HPDE6-E6E7 (cell line): ENCODE measurements around the gene COPE.

Experiments used
- DNase-seq: peaks from one replicate; pipeline ENCODE4 v3.0.0; 2011; ENCODE audit warnings: missing footprints; ENCODE audit errors: extremely low spot score

The COPE gene

DNA sequence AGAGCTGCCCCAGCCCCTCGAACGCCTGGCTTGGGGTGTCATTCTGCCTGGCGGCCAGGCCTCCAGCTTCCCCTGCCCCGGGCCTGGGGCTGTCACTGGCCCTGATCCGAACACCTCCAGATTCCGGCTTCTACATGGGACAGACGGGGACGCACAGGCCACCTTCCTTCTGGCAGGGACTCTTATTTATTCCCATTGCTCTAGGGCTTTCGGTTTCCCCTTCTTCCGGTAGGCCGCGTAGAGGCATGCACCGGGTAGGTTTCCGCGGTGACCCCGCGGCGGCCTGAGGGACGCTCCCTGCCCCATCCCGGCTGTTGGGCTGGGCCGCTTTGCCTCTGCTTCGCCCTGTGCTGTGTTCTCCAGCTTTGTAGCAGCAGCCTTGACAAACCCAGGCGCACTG, 51.4 kb downstream of the COPE start:
- DNase-seq, result no peak

DNA sequence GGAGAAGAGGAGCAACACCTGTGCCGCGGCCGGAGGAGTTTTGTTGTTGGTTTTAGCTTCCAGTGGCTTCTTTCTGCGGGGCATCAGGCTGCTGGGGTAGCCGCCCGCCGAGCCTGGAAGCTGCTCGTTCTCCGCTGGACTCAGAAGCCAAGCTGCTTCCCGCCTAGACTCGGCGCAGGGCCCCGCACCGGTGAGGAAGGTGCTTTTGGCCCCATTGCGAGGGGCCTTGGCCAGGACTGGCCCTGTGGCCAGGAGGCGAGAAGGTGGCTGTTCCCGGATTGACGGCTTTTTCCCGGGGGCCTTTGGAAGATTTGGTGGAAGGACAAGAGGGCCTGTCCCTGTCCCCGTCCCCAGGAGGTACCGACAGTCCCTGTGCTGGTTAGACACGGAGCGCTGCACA, 52.0 kb downstream of the COPE start:
- DNase-seq, result no peak

DNA sequence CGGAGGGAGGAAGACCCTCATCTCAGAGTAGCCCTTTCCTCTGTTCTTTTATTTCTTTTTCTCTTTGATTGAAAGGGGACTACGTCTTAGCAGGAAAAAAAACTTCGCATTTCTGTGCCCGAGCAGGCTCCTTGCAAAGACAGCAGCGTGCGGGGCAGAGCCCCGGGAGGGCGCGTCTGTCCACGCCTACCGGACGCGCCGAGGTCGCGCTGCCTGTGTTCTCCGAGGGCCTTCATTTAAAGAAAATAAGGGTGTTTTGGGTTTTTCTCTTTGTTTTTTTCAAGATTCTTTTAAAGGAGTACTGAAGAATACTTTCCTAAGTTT, 52.4 kb downstream of the COPE start:
- DNase-seq, result no peak

- DNase-seq, result peak; percentile 66
Measured at GRCh38 chr19:18865973-18866799, 53.0 kb downstream of the COPE start.

DNA sequence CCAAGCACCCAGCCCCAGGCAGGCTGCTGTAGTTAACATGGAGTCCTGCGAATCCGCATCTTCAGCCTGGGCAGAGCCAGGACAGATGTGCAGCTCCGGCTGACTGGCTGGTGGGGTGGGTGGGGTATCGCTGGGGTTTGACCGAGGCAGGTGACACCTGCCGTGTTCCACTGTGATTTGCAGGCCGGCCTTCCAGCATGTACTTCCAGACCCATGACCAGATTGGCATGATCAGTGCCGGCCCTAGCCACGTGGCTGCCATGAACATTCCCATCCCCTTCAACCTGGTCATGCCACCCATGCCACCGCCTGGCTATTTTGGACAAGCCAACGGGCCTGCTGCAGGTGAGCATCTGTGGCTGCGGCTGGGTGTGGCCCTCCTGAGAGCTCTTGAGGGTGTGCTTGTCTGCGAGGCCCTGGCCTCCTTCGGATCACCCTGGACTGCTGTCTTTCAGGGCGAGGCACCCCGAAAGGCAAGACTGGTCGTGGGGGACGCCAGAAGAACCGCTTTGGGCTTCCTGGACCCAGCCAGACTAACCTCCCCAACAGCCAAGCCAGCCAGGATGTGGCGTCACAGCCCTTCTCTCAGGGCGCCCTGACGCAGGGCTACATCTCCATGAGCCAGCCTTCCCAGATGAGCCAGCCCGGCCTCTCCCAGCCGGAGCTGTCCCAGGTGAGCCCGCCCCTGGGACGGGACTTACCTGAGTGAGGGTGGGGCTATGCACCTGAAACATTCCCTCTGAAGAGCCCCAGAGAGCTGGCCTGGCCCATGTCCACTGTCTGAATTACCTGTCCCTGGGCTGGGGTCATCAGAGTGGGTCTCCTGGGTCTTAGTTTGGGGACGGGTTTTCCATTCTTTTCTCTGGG, 53.8 kb downstream of the COPE start:
- no peak for DNase-seq

DNA sequence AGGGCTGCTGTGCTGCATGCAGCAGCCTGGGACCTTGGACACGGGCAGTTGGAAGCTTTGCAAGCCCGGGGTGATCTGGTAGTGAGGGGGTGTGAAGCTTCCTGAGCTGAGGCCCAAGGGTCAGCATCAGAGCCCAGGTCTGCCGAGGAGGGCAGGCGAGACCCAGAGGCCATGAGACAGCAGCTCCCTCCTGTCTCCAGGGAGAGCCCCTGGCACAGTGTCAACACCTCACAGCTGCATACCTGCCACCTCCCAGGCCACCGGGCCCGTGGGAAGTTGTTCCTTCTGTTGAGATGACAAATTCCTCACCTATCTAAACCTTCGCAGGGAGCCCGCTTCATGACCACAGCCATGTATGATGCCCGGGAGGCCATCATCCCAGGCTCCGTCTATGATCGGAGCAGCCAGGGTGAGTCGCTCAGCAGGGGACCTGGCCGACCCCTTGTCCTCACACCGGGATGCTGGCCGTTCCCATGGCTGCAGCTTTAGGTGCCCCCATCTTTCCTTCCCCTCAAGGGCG, 55.3 kb downstream of the COPE start:
- no peak for DNase-seq

- no peak for DNase-seq
Measured at GRCh38 chr19:18862976-18863842, 56.0 kb downstream of the COPE start.

DNA sequence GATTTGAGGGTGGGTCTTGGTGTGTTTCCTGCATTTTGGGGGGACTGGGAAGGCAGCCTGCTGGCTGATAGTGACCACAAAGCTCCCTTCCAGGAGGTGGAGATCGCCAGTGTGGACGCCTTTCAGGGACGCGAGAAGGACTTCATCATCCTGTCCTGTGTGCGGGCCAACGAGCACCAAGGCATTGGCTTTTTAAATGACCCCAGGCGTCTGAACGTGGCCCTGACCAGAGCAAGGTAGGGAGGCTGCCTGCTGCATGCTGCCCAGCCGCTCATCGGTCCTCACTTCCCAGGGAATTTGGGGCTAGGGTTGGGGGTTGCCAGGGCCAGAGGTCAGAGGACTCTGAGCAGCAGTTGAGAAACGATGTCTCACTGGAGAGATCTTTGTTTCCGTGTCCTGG, 57.3 kb downstream of the COPE start:
- DNase-seq, result no peak

DNA sequence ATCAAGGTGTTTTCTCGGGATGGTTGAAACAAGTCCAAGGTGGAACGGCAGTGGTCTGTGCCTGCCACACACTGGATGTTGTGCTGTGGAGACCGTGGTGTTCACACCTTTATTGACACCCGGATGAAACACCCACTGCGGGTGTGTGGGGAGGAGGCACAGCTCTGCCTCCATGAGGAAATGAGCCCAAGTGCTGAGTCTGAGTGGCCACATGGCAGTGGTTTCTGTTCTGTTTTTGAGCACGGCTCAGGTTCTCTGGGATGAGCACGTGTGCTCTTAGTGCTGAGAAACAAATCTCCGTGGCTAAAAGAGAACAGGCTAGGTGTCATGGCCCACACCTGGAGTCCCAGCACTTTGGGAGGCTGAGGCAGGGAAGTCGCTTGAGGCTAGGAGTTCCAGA, 58.0 kb downstream of the COPE start:
- no peak for DNase-seq

DNA sequence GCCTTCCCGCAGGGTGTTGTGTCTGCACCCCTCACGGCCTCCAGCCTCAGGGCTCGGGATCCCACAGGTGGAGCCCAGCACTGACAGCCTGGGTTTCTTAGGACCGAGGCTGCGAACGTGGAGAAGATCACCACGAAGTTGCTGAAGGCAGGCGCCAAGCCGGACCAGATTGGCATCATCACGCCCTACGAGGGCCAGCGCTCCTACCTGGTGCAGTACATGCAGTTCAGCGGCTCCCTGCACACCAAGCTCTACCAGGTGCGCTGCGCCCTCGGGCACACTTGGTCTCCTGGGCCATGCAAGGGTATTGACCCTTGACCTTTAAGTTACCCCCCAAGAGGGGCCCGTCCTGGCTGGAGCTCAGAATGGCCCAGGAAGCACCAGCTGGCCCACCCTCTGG, 58.5 kb downstream of the COPE start:
- DNase-seq, result no peak

- no peak for DNase-seq
Measured at GRCh38 chr19:18860302-18860700, 58.9 kb downstream of the COPE start.

- no peak for DNase-seq
Measured at GRCh38 chr19:18859676-18860301, 59.4 kb downstream of the COPE start.

- DNase-seq, result no peak
Measured at GRCh38 chr19:18858906-18859646, 60.1 kb downstream of the COPE start.

GRCh38 chr19:18857223-18857622, 62.0 kb downstream of the COPE start:
- no peak for DNase-seq

DNA sequence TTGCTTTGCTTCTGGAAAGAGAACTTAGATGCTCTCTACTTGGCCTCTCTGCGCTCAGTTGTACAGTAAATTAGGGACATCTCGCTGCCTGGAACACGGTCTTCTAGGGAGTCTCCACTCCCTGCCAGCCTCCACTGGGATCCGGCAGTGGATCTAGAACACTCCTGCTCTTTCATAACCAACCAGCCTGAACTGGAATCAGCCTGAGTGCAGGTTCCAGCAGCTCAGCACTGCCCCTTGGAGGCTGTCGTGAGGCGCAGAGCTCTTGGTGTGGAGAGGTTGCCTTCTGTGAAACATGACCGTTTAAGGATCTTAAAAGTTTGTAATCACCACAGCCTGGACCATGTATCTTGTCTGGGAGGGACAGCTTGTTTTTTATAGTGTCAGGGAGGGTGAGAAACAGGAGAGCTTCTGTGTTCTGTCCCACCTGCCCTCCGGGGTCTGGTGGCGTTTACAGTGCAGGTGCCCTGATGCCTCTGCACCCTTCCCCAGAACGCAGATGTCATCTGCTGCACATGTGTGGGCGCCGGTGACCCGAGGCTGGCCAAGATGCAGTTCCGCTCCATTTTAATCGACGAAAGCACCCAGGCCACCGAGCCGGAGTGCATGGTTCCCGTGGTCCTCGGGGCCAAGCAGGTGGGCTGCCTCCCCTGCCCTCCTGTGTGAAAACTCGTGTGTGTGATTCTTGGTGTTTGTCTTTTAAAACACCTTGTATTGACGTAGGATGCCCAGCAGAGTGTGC, 62.6 kb downstream of the COPE start:
- no peak for DNase-seq

- DNase-seq, result no peak
Measured at GRCh38 chr19:18855647-18856384, 63.4 kb downstream of the COPE start.

GRCh38 chr19:18854982-18855381, 64.2 kb downstream of the COPE start:
- no peak for DNase-seq

GRCh38 chr19:18853755-18854427, 65.3 kb downstream of the COPE start:
- no peak for DNase-seq

GRCh38 chr19:18852648-18853047, 66.5 kb downstream of the COPE start:
- DNase-seq, result no peak
